ENCODE data around the gene JAZF1.
"Not testable (repeated sequence)": the region's sequence is repeated elsewhere in the genome, so short reads cannot be mapped to it uniquely, and the experiment has no call there.

The JAZF1 gene

DNA sequence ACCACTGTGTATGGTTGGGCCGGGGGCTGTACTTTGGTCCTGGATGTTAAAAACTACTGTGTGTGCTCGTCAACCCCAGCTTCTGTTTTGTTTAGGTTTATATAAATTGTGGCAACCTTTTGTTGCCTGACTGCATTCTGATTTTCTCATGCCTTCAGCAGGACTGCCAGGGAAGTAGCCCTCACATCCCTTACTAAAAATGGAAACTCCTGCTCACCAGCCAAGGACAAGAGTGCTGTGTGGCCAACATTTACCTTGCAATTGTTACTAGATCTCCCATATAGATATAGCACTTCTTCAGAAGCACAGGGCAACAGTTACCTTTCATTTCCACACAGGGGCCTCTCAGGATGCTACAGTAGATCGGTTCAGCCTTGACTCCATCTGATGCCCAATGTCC is 266.2 kb downstream of the JAZF1 start:
- no peak for DNase-seq (ENCODE audit: low read depth, low spot score)

DNA sequence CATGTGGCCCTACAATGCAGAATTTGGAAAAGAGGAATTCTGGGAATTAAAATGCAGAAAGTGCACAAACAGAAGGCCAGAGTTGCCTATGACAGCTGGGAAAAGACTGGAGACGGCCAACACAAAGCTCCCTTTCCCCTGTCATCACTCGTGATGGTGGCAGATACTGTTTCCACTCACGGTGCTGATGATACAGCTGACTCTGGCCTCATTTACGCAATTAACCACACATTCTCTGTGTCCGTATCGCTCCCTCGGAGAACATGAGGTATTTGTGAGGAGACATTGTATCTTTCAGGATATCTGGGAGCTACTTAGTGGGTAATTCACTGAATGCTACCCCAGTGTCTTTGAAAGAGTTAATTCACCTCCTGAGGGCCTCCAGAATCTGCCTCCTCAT is 267.8 kb downstream of the JAZF1 start:
- DNase-seq (ENCODE audit: low read depth, low spot score): no peak

DNA sequence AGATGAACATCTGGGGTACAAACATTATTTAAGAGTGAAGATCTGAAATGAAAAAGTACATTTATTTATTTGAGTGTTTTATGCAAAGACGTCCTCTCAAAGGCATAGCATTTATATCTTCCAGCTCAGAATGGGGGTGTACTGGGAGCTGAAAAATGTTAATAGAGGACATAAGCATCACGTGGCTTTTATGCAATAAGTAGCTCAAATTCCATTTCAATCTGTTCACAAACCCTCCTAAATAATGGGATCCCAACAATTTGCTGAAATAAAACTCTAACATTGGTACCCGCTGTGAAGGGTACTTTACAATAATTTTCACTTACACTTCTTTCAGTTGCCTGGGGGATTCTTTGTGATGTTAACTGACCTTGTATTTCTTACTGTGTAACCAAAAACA is 268.7 kb downstream of the JAZF1 start:
- no peak for DNase-seq (ENCODE audit: low read depth, low spot score)

DNA sequence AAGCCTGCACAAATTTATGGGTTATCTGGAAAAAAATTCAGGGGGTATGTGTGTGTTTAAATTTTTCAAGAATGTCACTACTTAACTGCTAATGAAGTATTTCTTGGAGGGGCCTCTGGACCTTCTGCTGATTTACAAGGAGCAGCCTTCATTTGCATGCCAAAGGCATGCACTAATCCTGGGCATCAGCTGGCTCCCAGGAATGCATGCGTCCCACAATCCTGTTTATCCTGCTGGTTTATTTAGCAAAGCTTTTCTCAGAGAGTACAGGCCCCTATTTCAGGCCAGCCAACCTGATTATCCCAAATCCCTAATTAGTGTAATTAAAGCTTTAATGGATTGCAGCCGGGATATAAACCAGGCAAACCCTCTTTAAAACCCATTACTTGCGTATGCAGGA is 270.3 kb downstream of the JAZF1 start:
- DNase-seq (ENCODE audit: low read depth, low spot score): peak; percentile 89

DNA sequence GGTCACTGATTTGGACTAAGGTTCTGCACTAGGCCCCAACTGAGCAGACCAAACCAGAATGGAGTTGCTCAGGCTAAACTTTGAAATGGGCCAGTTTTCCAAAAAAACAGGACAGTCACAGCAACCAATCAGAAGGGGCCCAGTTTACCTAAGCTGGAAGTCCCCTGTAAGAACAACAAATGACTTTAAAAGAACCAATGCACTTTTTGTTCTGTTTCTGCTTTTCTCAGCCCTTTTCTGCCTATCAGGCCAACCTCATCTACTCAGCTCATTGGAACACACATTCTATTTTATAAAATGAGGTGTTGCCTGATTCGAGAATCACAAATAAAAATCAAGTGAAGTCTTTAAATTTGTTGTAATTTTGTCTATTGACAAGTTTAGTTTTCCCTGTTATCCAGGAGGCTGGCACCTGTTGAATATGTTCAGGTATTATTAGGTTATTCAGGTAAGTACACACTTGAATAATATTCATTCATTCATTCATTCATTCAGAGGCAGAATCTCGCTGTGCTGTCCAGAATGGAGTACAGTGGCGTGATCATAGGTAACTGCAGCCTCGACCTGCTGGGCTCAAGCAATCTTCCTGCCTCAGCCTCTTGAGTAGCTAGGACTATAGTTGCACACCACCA is 271.9 kb downstream of the JAZF1 start:
- no peak for DNase-seq (ENCODE audit: low read depth, low spot score)

DNA sequence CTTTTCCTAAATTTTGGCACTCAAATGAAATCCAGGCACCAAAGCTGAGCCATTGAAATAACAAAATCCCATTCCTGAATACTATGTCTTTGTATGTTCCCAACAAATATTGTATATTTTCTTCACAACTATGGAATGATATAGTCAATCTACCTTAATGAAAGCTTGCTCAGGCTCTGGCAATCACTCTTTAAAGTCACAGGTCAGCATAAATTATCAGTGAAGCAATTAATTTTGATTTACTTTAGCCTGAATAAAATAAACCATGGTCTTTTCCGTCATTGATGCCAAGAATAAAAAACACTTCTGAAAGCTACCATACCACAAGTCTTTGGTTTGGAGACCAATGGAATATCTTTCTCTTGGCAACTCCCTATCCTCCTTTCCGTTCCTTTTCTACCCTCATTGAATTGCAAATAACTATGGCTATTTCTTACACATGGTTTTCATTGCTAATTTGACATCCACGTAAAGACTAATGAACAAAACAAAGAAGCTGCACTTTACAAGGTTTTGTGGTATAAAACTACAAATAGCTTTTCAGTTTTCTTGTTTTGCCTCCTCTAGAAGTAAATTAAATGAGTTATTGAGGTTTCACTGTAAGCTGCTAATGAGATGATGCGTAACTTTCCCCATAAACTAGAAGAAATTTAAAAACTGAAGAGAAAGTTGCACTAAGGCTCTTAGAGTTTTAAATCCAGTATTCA is 274.1 kb downstream of the JAZF1 start:
- DNase-seq (ENCODE audit: low read depth, low spot score): peak; percentile 59

DNA sequence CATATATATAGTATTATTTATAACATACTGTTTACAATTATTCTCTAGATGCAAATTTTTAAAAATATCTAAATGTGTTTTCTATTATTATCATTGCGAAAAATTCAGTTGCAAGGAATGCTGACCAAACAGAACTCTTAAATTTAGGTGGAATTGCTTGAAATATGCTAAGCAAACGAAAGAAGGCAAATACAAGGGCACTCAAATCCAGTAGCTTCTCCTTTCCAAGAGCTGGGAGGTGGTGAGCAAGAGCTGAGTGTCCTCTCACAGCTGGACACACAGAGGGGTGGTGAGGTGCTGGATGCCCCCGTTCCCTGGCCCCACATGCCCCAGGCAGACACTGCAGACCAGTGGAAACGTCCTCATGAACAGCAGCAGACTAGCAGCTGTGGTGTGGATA is 274.6 kb downstream of the JAZF1 start:
- no peak for DNase-seq (ENCODE audit: low read depth, low spot score)

DNA sequence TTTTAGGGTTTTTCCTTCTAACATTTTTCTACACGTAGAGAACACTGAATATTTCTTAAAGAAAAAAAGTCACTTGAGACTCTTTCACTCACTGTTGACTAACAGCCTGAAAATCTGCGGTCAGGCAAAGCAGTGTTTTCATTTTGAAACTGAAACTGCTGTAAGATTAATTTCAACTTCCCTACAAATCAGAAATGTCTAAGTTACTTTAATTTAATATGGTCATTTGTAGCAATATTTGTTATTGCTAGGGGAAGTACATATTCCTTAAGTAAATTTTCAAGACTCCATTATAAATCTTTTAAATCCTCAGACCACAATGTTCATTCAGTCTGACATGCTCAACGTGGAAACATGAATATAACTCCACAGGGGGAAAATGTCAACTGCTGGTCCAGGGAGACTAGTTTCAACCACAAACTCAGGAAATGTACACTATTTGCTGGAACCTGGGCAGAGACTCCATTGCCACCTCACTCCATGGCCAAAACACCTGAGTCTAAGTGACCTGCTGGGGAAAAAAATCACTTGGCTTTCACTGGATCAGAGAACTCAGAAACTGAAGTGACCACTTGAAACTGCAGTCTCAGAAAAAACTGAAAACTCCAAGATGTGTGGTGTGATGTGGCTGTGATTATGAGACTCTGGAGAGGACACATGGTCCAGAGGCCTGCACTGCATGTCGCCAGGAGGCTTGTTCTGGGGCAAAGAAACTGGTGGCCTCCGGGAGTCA is 279.4 kb downstream of the JAZF1 start:
- peak; percentile 39 for DNase-seq (ENCODE audit: low read depth, low spot score)

DNA sequence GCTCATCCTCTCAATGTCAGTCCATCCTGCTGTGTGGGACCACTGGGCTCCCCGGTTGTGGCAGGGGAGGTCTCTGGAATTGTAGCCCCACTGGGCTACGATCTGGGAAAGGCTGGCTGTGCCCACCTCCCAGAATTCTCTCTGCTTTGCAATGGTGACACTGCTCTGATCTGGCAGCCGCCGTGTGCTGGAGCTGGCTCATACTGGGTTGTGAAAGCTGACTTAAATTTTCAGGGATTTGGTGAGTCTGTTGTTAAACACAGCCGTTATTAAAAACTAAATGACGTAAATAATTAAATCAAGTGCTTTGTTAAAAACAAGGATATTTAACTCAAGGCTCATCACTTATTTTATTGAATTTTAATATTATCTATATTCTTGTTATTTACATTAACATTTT is 280.6 kb downstream of the JAZF1 start:
- no peak for DNase-seq (ENCODE audit: low read depth, low spot score)

DNA sequence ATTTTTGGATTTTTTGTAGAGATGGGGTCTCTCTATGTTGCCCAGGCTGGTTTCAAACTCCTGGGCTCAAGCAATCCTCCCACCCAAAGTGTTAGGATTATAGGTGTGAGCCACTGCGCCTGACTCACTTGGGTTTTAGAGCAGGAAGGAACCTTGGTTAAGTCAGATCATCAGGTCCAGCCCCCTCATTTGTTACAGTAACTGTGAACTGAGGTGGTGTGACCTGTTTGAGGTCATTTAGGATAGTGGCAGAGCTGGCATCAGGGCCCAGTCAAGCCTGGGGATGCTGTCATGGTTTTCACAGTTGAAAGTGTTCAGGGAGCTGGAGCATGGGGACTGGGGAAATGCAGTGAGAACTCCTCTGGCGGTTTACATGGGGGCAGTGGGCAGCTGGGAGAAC is 281.0 kb downstream of the JAZF1 start:
- DNase-seq (ENCODE audit: low read depth, low spot score): no peak

DNA sequence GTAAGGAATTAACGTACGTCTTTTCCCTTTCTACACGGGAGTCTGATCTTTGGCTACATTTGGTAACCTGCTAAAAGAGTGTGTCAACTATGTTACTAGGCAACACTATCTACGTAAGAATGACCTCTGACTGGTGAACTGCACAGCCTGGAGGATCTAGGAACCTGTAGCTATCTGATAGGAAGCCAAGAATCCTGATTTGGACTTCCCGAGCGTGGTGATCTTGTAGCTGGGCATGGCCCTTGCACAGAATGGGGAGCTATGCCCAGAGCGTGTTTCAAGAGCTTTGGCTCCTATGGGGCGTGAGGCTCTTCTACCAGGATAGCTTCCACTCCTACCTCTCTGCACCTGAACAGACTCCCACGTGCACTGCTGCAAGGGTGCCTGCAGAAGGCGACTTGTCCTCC is 283.2 kb downstream of the JAZF1 start:
- DNase-seq (ENCODE audit: low read depth, low spot score): no peak

DNA sequence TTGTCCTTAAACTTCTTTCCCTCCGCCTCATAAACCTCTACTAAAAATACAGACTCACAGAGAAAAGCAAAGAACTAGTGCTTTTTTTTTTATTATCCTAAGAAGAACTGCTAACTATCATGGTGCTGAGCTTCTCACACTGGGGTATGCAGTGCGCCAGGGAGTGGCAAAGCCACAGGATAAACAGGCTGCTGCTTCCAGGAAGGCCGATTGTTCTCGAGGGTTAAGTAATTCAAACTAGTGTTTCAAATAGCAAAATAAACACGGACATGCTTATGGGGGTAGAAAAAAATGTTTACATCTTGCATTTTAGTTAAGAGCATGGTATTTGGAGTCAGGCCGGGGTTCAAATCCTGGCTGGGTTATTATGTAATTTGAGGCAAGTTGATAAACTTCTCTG is 283.6 kb downstream of the JAZF1 start:
- DNase-seq (ENCODE audit: low read depth, low spot score): peak; percentile 71

DNA sequence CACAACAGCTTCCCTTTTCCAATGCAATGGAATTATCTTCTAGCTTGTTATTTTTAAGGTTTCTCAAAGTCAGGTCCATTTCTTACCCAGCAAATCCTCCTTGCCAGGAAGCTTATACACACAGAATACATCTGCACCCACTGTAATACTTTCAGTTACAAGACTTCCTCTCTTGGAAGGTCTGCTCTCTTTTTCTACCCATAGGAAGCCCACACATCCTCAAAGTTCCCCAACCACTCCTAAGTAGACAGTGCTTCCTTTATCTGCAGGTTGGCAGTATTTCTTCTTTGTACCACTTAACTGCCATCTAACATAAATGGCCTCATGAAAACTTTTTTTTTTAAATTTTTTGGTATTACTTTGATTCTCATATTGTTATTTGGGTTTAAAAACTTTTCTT is 285.0 kb downstream of the JAZF1 start:
- DNase-seq (ENCODE audit: low read depth, low spot score): no peak

DNA sequence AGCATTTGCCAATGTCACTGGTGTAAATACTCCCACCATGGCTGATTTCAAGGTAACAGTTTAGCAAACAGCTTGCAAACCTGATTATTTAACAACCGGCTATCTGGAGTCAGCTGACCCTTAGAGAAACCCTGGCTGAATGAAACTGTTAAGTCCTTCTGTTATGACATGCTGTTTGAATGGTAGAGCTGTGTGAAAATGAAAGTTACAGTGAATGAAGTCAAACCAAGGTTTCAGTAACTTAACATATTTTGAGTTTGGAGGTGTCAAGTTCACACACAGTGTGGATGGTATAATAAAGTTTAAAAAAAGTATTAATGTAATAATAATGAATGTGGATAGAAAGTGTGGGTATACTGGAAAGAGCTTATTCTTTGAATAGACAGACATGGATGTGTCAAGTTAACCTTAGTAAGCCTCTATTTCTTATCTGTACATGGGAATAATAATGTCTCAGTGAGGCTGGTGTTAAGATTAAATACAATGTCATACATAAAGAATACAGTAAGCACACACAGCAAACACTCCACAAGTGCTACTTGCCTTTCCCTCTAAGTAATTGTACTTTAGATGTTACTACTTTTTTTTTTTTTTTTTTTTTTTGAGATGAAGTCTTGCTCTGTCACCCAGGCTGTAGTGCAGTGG is 290.3 kb downstream of the JAZF1 start:
- DNase-seq (ENCODE audit: low read depth, low spot score): no peak

DNA sequence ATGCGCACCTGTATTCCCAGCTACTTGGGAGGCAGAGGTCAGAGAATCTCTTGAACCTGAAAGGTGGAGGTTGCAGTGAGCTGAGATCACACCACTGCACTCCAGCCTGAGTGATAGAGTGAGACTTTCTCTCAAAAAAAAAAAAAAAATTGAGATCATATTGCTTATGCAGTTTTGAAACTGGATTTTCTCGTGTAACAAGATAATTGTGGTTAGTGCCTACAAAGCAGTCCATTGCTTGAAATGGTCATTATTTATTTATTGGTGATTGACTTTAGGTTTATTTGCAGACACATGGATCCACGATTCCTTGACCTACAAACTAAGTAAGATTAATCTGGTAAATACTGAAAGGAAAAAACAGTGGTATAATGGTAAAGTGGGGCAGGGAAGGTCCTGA is 290.8 kb downstream of the JAZF1 start:
- DNase-seq (ENCODE audit: low read depth, low spot score): no peak

DNA sequence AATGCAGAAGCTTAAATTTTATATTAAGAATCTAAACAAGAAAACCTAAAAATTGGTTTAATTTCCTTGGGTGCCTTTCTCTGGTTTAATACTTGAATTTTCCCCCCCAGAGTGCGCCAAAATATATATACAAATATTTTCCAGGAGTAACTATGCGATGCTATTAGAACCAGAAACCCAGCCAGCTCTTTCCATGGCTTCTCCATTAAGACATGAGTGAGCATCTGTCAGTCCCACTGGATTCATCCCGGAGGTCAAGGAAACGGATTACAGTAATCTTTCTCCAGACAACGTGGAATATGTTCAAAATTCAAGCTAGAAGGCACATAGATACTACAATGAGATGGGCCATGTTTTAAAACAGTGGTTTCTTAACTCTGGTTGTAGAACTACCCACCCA is 291.9 kb downstream of the JAZF1 start:
- DNase-seq (ENCODE audit: low read depth, low spot score): no peak

DNA sequence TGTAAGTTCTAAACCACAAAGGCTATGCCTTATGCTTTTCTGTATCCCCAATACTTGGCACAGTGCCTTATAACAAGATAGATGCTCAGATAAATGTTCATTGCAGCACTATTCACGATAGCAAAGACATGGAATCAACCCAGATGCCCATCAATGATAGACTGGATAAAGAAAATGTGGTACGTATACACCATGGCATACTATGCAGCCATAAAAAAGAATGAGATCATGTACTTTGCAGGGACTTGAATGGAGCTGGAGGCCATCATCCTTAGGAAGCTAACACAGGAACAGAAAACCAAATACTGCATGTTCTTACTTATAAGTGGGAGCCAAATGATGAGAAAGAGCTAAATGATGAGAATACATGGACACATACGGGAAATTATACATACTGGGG is 293.9 kb downstream of the JAZF1 start:
- not testable (repeated sequence) for DNase-seq (ENCODE audit: low read depth, low spot score)

DNA sequence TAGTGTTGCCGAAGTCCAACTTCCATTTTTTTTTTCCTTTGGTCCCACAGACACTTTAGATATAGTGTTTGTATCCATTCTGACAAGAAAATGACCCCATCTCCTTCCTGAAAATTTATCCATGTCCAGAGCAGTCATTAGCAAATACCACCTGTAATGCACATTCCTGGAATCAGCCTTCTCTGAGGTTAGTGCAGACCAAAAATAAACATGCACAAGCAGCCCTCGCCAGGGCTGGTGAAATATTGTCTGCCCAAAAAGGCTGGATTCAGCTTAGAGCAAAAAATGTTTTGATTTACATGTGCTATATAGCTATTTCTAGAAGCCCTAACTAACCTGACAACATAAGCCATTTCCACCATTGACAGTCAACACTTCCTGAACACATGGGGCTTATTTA is 294.9 kb downstream of the JAZF1 start:
- DNase-seq (ENCODE audit: low read depth, low spot score): peak; percentile 55

DNA sequence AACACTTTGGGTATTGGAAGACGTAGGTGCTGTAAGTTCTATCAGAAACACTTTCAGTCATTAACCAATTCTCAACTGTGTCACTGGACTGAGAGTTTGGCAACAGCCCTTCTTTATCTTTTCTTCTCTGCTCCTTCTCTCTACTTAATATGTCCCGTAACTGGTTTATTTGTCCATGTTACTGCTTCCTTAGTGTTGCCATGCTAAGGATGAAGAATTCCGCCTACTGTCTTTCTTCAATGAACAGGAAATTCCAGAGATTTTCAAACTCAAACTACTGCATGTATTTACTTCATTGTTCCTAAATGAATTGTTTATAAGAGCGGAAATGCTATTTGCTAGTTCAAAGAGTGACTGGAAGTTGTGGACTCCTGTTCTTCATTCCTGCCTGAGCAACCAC is 296.9 kb downstream of the JAZF1 start:
- DNase-seq (ENCODE audit: low read depth, low spot score): peak; percentile 53

DNA sequence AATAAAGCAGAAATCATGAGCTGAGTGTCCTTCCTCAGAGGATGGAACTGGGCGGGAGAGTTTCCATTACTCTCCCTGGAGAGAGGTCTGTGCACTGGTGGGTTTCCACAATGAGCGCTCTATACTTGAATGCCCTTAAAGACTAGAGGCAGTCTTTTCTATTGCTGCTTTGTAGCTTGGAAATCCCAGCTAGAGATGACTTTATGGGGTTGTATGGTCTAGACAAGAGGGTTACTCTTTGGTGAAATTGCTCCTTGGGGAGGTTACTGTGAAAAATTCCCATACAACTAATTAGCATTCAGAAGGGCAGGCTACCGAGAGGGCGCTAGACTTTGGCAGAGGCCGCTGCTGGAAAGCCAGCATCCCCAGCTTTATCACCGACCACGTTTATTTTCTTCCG is 303.8 kb downstream of the JAZF1 start:
- DNase-seq (ENCODE audit: low read depth, low spot score): no peak

DNA sequence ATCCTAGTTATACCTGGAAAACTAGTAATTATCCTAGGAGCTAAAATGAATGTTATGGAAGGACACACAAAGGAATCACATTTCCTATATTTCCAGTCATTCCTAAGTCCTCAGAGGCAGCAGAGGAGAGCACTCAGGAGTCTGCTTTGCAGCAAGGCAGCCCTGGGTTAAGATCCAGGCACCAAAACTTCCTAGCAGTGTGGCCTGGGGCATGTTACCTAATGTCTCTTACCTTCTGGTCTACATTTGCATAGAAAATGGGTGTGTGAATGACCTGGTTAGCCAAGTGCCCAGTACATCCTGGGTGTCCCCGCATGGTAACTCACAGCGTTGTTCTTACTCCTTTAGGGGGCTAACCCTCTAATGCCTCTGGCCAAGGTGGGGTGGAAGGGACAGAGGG is 304.8 kb downstream of the JAZF1 start:
- DNase-seq (ENCODE audit: low read depth, low spot score): no peak

DNA sequence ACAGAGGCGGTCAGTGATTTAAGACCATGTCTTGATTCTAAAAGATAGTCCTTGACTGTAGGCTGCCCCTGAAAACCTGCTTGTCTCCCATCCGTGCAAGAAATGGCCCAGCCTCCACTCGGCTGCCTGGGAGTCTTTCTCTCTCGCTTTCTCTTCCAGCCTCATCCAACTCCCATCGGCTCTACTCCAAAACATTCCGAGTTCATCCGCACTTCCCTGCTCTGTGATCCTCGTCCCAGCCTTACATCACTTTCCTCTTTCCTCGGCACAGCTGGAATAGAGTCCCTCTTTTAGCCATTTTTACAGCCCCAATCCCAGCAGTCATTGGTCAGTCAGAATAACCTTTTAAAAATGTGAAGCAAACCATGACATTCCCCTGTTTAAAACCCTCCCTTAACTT is 305.5 kb downstream of the JAZF1 start:
- DNase-seq (ENCODE audit: low read depth, low spot score): no peak
